ENCODE data around the gene ZCWPW1.

ZCWPW1 gene

GRCh38 chr7:100428199-100428966, at the start of gene ZCWPW1:
Gene ZCWPW1 (minus strand): TSS chr7:100428703. CDS start chr7:100420649, 8,054 bp downstream.
- DNase-seq (ENCODE audit: extremely low read depth, low read depth): peak; percentile 92
- H3K4me3 ChIP-seq (replicated peaks; ENCODE audit: low read depth, low read length): peak within 1 kb of the TSS; percentile 76
- no peak for TF ChIP-seq CTCF (IDR thresholded peaks at IDR 0.05; ENCODE audit: low read depth, low read length, missing control alignments)

- DNase-seq (ENCODE audit: extremely low read depth, low read depth): no peak
- TF ChIP-seq CTCF (IDR thresholded peaks at IDR 0.05; ENCODE audit: low read depth, low read length, missing control alignments): no peak
- peak overlapping the region; percentile 84 for H3K4me3 ChIP-seq (replicated peaks; ENCODE audit: low read depth, low read length)
Observed at GRCh38 chr7:100477871-100478267, 49.4 kb upstream of the ZCWPW1 start.

DNA sequence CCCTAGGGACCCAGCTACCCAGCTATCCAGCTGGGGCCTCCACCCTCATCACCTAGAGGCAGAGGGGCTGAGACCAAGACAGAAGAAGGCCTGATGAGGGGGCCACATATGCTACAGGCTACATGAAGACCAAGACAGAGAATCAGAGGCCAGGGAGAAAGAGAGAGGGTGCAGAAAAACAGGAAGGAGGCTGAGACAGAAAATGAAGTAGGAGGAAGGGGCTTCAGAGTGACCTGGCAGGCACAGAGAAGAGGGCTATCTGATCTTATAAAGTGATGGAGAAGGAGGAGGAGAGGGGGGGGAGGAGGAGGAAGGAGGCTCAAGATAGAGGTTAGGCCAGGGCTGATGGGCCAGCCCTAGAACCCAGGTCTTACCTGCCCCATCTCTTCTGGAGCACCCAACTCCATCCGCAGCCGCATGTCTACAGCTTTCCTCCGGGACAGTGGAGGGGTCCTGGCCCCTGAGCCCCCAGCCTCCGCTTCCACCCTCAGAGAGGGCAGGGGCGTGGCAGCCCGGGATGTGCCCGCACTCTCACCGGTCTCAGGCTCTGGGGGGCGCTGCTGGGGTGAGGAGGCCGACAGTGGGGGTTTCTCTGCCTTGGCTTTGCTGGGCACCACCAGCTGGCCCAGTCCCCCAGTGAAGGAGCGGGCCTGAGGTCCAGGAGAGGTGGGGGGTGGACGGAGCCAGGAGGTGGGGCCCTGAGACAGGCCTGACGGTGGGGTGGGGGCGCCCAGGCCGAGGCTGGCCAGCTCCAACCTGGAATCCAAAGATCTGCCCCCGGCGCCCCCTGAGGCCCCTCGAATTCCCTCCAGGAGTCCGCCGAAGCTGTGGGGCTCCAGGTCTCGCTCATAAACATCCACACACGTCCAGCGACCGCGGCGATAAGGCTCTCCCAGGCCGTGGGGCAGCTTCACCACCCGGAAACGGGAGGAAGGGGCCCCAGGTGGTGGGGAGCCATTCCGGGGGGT, 48.7 kb upstream of the ZCWPW1 start:
- peak overlapping the region; percentile 84 for H3K4me3 ChIP-seq (replicated peaks; ENCODE audit: low read depth, low read length)
- peak; percentile 44 for TF ChIP-seq CTCF (IDR thresholded peaks at IDR 0.05; ENCODE audit: low read depth, low read length, missing control alignments)
- no peak for DNase-seq (ENCODE audit: extremely low read depth, low read depth)

GRCh38 chr7:100476101-100476780, 47.7 kb upstream of the ZCWPW1 start:
- no peak for DNase-seq (ENCODE audit: extremely low read depth, low read depth)
- TF ChIP-seq CTCF (IDR thresholded peaks at IDR 0.05; ENCODE audit: low read depth, low read length, missing control alignments): no peak
- H3K4me3 ChIP-seq (replicated peaks; ENCODE audit: low read depth, low read length): peak overlapping the region; percentile 84

GRCh38 chr7:100475549-100475948, 47.0 kb upstream of the ZCWPW1 start:
- no peak for DNase-seq (ENCODE audit: extremely low read depth, low read depth)
- H3K4me3 ChIP-seq (replicated peaks; ENCODE audit: low read depth, low read length): peak overlapping the region; percentile 84
- no peak for TF ChIP-seq CTCF (IDR thresholded peaks at IDR 0.05; ENCODE audit: low read depth, low read length, missing control alignments)

- no peak overlapping the region for H3K4me3 ChIP-seq (replicated peaks; ENCODE audit: low read depth, low read length)
- no peak for TF ChIP-seq CTCF (IDR thresholded peaks at IDR 0.05; ENCODE audit: low read depth, low read length, missing control alignments)
- no peak for DNase-seq (ENCODE audit: extremely low read depth, low read depth)
Observed at GRCh38 chr7:100472854-100473499, 44.5 kb upstream of the ZCWPW1 start.
